ENCODE results near the gene COMMD10.

The COMMD10 gene

DNA sequence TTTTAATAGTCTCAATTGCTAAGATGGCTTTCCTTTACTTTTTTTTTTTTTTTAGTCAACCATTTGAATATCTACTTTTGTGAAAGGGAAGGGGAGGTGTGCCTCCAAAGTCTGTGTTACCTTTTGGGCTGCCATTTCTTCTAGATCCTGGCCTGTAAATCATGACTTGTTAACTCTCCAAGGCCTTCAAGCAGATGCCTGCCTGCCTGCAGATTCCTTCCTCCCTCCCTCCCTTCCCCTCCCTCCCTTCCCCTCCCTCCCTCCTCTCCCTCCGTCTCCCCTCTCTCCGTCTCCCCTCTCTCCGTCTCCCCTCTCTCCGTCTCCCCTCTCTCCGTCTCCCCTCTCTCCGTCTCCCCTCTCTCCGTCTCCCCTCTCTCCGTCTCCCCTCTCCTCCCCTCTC, 73.1 kb downstream of the COMMD10 start:
- no peak overlapping the region for H3K4me3 ChIP-seq (replicated peaks in 1 of 2; ENCODE audit: low read depth in 2 of 2, low read length in 2 of 2)
- DNase-seq (ENCODE audit: low read depth in 2 of 2) = peak in 1 of 2 donors; percentile 7
- TF ChIP-seq, protein P1, sequence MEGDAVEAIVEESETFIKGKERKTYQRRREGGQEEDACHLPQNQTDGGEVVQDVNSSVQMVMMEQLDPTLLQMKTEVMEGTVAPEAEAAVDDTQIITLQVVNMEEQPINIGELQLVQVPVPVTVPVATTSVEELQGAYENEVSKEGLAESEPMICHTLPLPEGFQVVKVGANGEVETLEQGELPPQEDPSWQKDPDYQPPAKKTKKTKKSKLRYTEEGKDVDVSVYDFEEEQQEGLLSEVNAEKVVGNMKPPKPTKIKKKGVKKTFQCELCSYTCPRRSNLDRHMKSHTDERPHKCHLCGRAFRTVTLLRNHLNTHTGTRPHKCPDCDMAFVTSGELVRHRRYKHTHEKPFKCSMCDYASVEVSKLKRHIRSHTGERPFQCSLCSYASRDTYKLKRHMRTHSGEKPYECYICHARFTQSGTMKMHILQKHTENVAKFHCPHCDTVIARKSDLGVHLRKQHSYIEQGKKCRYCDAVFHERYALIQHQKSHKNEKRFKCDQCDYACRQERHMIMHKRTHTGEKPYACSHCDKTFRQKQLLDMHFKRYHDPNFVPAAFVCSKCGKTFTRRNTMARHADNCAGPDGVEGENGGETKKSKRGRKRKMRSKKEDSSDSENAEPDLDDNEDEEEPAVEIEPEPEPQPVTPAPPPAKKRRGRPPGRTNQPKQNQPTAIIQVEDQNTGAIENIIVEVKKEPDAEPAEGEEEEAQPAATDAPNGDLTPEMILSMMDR (IDR thresholded peaks at IDR 0.05; ENCODE audit: low read depth, low read length) = no peak

DNA sequence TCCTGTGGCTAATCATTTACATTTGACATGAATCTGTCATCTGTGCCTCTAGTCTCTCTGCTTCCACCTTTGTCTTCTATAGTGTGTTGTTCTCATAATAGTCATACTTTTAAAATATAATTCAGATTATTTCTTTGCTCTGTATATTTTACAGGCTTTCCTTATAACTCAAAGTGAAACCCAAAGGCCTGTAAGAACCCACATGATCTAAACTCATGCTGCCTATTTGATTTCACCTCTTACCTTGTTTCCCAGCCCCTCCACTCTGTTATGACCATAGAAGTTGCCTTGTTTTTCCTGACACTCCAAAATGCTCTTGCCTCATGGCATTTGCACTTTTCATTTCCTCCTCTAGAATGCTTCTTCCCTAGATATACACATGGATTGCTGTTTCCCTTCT, 74.2 kb downstream of the COMMD10 start:
- TF ChIP-seq, protein P1 (IDR thresholded peaks at IDR 0.05; ENCODE audit: low read depth, low read length) = no peak
- no peak for DNase-seq (ENCODE audit: low read depth in 2 of 2)
- H3K4me3 ChIP-seq (replicated peaks in 1 of 2; ENCODE audit: low read depth in 2 of 2, low read length in 2 of 2) = no peak overlapping the region

DNA sequence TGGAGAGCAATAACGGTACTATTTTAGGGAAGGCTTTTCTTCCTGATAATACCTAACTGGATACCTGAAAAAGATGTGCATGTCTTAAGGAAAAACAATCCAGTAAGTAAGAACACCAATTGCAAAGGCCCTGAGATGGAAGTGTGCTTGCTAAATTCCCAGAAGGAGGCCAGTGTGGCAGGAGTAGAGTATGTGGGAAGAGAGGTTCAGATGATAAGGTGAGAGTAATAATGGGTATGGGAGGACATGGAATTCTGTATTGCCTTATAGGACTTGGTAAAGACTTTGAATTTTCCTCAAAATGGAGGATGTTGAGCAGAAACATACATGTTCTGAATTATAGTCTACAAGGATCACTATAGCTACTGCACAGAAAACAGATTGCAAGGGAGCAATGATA, 89.3 kb downstream of the COMMD10 start:
- no peak for DNase-seq (ENCODE audit: low read depth in 2 of 2)
- H3K4me3 ChIP-seq (replicated peaks in 1 of 2; ENCODE audit: low read depth in 2 of 2, low read length in 2 of 2) = no peak overlapping the region
- TF ChIP-seq, protein P1 (IDR thresholded peaks at IDR 0.05; ENCODE audit: low read depth, low read length) = no peak

DNA sequence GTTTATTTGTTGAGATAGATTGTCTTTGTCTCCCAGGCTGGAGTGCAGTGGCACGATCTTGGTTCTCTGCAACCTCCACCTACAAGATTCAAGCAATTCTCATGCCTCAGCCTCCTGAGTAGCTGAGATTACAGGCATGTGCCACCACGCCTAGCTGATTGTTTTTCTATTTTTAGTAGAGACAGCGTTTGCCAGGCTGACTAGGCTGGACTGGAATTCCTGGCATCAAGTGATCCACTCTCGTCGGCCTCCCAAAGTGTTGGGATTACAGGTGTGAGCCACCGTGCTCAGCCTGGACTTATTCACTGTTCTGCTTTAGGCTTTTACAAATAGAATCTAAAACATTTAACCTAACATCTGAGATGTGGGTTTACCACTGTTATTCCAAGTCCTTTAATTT, 91.3 kb downstream of the COMMD10 start:
- TF ChIP-seq, protein P1 (IDR thresholded peaks at IDR 0.05; ENCODE audit: low read depth, low read length) = no peak

DNA sequence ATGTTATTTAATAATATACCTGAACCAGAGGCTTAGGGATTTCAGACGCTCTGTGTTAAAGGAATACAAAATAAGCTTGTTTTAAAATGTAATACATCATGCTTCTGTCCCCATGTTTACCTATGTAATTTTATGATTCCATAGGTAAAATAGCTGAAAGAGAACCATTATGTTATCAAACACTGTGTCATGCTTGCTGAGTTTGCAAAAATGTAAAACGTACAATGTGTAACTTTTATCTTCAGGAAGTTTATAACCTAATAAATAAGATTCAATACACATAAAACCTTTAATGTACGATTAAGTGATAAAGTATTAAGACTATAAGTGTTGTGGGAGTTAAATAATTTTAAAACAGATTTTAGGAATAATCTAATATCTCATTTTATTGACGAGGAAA, 94.1 kb downstream of the COMMD10 start:
- TF ChIP-seq, protein P1 (IDR thresholded peaks at IDR 0.05; ENCODE audit: low read depth, low read length) = no peak
- H3K4me3 ChIP-seq (replicated peaks in 1 of 2; ENCODE audit: low read depth in 2 of 2, low read length in 2 of 2) = no peak overlapping the region
- no peak for DNase-seq (ENCODE audit: low read depth in 2 of 2)

More for the DNA sequence above, 91.3 kb downstream of the COMMD10 start:
- peak in 1 of 2 donors; percentile 24 for DNase-seq (ENCODE audit: low read depth in 2 of 2)
- no peak overlapping the region for H3K4me3 ChIP-seq (replicated peaks in 1 of 2; ENCODE audit: low read depth in 2 of 2, low read length in 2 of 2)

DNA sequence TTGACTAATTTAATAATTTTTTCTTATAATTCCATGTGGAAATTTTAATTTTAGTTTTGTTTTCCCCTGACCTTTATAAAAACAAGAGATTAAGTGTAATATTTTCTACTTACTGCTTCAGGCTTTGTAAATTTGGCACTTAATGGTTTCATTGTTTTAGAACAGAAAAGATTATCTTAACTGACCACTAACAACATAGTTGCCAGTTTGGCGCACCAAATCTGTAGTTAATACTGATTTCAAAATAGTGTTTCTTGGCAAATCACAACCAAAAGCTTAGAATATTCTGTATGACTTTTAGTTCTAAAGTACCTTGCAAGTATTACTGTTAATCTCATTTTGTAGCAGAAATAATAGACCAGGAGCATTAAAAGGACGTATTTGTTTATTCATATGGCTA, 124.3 kb downstream of the COMMD10 start:
- DNase-seq (ENCODE audit: low read depth in 2 of 2) = peak in 1 of 2 donors; percentile 55
- TF ChIP-seq, protein P1 (IDR thresholded peaks at IDR 0.05; ENCODE audit: low read depth, low read length) = no peak
- no peak overlapping the region for H3K4me3 ChIP-seq (replicated peaks in 1 of 2; ENCODE audit: low read depth in 2 of 2, low read length in 2 of 2)

DNA sequence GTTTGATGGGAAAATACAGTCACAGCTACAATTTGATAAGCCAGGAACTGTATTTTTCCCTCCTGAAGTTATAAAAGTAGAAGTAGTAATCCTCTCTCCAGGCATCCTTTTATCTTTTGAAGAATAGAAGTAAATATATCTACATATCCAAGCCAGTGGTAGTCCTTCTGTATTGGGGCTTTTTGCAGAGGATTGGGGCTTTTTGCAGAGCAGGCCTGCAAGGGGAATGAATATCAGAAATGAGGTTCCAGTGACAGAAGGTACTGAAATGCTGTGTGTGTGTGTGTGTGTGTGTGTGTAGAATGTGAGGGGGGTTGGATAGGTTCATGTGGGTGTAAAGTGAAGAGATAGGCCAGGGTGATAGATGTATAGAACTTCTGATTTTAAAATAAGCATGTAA, 127.4 kb downstream of the COMMD10 start:
- H3K4me3 ChIP-seq (replicated peaks in 1 of 2; ENCODE audit: low read depth in 2 of 2, low read length in 2 of 2) = no peak overlapping the region
- DNase-seq (ENCODE audit: low read depth in 2 of 2) = no peak
- TF ChIP-seq, protein P1 (IDR thresholded peaks at IDR 0.05; ENCODE audit: low read depth, low read length) = no peak

Data from cardiac fibroblast (primary cell).